Measurements from ENCODE around the gene RSRC1.
"Not testable (repeated sequence)": the region's sequence is repeated elsewhere in the genome, so short reads cannot be mapped to it uniquely, and the experiment has no call there.

The RSRC1 gene

DNA sequence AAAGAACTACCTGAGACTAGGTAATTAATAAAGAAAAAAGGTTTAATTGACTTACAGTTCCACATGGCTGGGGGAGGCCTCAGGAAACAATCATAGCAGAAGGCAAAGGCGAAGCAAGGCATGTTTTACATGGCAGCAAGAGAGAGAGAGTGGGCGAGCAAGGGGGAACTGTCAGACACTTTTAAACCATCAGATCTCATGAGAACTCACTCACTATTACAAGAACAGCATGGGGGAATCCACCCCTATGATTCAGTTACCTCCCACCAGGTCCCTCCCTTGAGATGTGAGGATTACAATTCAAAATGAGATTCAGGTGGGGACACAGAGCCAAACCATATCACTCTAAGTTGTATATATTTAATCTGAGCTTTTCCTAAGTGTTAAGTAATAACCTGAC lies 382.1 kb downstream of the RSRC1 start:
- CTCF ChIA-PET, result no interaction called here
- no peak for DNase-seq (ENCODE audit: low read depth, low spot score)
- TF ChIP-seq, protein P1, sequence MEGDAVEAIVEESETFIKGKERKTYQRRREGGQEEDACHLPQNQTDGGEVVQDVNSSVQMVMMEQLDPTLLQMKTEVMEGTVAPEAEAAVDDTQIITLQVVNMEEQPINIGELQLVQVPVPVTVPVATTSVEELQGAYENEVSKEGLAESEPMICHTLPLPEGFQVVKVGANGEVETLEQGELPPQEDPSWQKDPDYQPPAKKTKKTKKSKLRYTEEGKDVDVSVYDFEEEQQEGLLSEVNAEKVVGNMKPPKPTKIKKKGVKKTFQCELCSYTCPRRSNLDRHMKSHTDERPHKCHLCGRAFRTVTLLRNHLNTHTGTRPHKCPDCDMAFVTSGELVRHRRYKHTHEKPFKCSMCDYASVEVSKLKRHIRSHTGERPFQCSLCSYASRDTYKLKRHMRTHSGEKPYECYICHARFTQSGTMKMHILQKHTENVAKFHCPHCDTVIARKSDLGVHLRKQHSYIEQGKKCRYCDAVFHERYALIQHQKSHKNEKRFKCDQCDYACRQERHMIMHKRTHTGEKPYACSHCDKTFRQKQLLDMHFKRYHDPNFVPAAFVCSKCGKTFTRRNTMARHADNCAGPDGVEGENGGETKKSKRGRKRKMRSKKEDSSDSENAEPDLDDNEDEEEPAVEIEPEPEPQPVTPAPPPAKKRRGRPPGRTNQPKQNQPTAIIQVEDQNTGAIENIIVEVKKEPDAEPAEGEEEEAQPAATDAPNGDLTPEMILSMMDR (IDR thresholded peaks at IDR 0.05; ENCODE audit: insufficient read depth, low read length, missing control alignments), result no peak
- H3K4me3 ChIP-seq (ENCODE audit: low read depth, low read length), result no peak overlapping the region
- POLR2A ChIA-PET, result no interaction called here

DNA sequence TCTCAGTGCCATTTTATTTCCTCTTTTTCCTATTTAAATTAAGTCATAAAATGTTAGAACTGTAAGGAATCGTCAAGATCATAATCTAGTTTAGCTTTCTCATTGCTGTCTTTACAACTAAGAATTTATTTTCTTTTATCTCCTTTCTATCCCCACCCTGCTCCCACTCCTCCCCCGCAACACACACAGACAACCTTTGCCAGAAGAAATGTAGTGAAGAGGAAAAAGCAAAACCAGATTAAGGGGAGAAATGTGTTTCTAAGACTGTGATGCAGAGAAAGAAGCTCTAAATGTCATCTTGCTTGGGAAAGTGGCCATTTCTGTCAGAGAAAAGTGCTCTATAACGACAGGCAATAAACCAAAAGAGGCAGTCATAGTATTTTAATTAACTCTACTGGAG lies 382.8 kb downstream of the RSRC1 start:
- CTCF ChIA-PET, result no interaction called here
- no peak overlapping the region for H3K4me3 ChIP-seq (ENCODE audit: low read depth, low read length)
- TF ChIP-seq, protein P1 (IDR thresholded peaks at IDR 0.05; ENCODE audit: insufficient read depth, low read length, missing control alignments), result no peak
- POLR2A ChIA-PET, result no interaction called here
- no peak for DNase-seq (ENCODE audit: low read depth, low spot score)

DNA sequence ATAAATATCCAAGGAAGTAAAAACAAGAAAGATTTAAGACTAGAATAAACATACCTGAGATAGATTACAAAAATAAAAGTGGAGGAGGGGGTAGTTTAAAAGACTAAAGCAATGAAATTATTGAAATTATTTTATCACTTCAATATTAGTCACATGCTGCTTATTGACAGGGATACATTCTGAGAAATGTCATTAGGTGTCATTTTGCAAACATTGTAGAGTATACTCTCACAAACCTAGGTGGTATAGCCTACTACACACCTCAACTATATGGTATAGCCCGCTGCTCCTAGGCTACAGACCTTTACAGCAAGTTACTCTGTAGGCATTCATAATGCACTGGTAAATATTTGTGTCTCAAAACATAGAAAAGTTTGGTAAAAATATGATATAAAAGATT lies 384.0 kb downstream of the RSRC1 start:
- POLR2A ChIA-PET, result no interaction called here
- TF ChIP-seq, protein P1 (IDR thresholded peaks at IDR 0.05; ENCODE audit: insufficient read depth, low read length, missing control alignments), result no peak
- CTCF ChIA-PET, result interaction anchor here (0.9 kb wide), 1 partner anchor 887 kb away, joined by 3 read pairs; no protein-coding TSS in a partner anchor
- DNase-seq (ENCODE audit: low read depth, low spot score), result no peak
- no peak overlapping the region for H3K4me3 ChIP-seq (ENCODE audit: low read depth, low read length)

DNA sequence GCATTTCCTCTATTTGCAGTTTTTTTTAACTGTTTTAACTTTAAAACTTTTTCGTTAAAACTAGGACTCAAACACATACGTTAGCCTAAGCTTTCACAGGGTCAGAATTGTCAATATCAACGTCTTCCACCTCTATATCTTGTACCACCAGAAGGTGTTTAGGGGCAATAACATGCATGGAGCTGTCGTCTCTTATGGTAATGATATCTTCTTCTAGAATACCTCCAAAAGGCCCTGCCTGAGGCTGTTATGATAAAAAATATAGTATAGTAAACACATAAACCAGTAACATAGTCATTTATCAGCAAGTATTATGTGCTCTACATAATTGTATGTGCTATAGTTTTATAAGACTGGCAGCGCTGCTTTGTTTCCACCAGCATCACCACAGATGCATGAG lies 384.8 kb downstream of the RSRC1 start:
- POLR2A ChIA-PET, result no interaction called here
- CTCF ChIA-PET, result interaction anchor here (0.9 kb wide), 1 partner anchor 888 kb away, joined by 3 read pairs; no protein-coding TSS in a partner anchor
- TF ChIP-seq, protein P1 (IDR thresholded peaks at IDR 0.05; ENCODE audit: insufficient read depth, low read length, missing control alignments), result no peak
- DNase-seq (ENCODE audit: low read depth, low spot score), result no peak
- no peak overlapping the region for H3K4me3 ChIP-seq (ENCODE audit: low read depth, low read length)

DNA sequence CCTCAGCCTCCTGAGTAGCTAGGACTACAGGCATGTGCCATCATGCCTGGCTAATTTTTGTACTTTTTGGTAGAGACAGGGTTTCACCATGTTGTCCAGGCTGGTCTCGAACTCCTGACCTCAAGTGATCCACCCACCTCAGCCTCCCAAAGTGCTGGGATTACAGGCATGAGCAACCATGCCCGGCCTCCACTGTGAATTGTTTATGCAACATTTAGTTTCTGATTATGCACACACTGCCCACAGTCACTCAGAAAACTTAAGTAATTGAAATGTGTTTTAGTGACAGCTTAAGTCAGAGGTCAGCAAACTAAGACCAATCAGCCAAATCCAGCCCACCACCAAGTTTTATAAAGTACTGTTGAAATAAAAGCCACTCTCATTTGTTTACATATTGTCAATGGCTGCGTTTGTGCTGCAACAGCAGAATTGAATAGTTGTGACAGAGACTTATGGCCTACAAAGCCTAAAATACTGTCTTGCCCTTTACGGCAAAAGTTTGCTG lies 385.6 kb downstream of the RSRC1 start:
- DNase-seq (ENCODE audit: low read depth, low spot score); H3K4me3 ChIP-seq (ENCODE audit: low read depth, low read length); POLR2A ChIA-PET; CTCF ChIA-PET: not testable (repeated sequence)

DNA sequence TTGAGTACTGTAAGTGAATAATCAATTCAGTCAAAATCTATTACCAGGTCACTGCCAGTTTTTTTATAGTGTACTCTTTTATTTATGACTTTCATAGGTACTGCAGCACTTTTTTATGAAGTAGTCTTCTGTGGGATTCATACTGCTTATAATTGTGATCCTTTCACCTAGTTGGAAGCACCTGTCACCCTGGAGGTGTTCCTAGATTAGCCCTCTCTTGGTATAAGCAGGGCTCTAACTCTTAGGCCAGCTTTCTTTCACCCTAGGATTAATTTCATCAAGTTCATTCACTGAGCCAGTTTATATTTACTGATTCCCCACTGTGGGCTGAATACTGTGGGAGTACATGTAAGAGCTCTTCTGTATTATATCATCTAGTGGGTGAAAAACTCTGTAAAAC lies 395.2 kb downstream of the RSRC1 start:
- TF ChIP-seq, protein P1 (IDR thresholded peaks at IDR 0.05; ENCODE audit: insufficient read depth, low read length, missing control alignments), result no peak
- ChIA-PET CTCF (interaction anchor here (0.9 kb wide), 1 partner anchor 21 kb away, joined by 3 read pairs; no protein-coding TSS in a partner anchor), POLR2A (no interaction called here)

DNA sequence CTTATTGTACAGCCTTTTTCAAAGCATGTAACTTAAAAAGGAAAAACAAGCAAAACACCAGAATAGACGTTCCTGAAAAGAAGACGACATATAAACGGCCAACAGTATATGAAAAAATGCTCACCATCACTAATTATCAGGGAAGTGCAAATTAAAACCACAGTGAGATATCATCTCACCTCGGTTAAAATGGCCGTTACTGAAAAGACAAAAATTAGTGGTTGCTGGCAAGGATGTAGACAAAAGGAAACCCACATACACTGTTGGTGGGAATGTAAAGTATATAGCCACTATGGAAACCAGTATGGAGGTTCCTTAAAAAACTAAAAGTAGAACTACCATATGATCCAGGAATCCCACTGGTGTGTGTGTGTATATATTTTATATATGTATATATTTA lies 396.6 kb downstream of the RSRC1 start:
- CTCF ChIA-PET, result no interaction called here
- TF ChIP-seq, protein P1 (IDR thresholded peaks at IDR 0.05; ENCODE audit: insufficient read depth, low read length, missing control alignments), result no peak
- DNase-seq (ENCODE audit: low read depth, low spot score), result no peak
- POLR2A ChIA-PET, result no interaction called here
- no peak overlapping the region for H3K4me3 ChIP-seq (ENCODE audit: low read depth, low read length)

More for the DNA sequence above, 395.2 kb downstream of the RSRC1 start:
- no peak overlapping the region for H3K4me3 ChIP-seq (ENCODE audit: low read depth, low read length)
- DNase-seq (ENCODE audit: low read depth, low spot score), result no peak

Data from AG04449 (cell line).